ENCODE measurements around the gene PPP1R9A. TPM values are rescaled to one million over a fixed set of nuclear protein-coding genes. Genes with fewer than 3 reads are reported as not detected.

PPP1R9A gene
- total RNA-seq, 1 experiment from 2014 or later, result 15.6 TPM

- no peaks in the 10 kb centered on the region for H3K27me3 ChIP-seq (replicated peaks; ENCODE audit: insufficient read depth, low read depth, low read length, poor library complexity)
- H3K9me3 ChIP-seq (ENCODE audit: low read depth, low read length, poor library complexity, severe bottlenecking), result no peaks in the 10 kb centered on the region
- H3K4me3 ChIP-seq (ENCODE audit: low read depth, low read length, poor library complexity, severe bottlenecking), result no peak overlapping the region
- no peaks in the 10 kb centered on the region for H3K4me1 ChIP-seq (ENCODE audit: insufficient read depth, low read length, poor library complexity, severe bottlenecking)
- intact Hi-C loops (cut with micrococcal nuclease; ENCODE audit: unreplicated experiment), result no loop called here
- no TSS peak for BruUV-seq (replicated peaks)
- no peak for DNase-seq (ENCODE audit: low spot score)
- no peak for TF ChIP-seq EZH2 (IDR thresholded peaks at IDR 0.05; ENCODE audit: borderline replicate concordance, low read depth, low read length, poor library complexity, severe bottlenecking)
- TF ChIP-seq, protein P1, sequence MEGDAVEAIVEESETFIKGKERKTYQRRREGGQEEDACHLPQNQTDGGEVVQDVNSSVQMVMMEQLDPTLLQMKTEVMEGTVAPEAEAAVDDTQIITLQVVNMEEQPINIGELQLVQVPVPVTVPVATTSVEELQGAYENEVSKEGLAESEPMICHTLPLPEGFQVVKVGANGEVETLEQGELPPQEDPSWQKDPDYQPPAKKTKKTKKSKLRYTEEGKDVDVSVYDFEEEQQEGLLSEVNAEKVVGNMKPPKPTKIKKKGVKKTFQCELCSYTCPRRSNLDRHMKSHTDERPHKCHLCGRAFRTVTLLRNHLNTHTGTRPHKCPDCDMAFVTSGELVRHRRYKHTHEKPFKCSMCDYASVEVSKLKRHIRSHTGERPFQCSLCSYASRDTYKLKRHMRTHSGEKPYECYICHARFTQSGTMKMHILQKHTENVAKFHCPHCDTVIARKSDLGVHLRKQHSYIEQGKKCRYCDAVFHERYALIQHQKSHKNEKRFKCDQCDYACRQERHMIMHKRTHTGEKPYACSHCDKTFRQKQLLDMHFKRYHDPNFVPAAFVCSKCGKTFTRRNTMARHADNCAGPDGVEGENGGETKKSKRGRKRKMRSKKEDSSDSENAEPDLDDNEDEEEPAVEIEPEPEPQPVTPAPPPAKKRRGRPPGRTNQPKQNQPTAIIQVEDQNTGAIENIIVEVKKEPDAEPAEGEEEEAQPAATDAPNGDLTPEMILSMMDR (conservative IDR thresholded peaks at IDR 0.05; ENCODE audit: low read depth, low read length), result no peak
- no peaks in the 10 kb centered on the region for H3K36me3 ChIP-seq (ENCODE audit: insufficient read depth, low read length, poor library complexity, severe bottlenecking)
- ChIA-PET POLR2A (ENCODE audit: low non-redundant PET) (no interaction called here), CTCF (no interaction called here)
- H3K27ac ChIP-seq (ENCODE audit: low read depth, low read length, poor library complexity, severe bottlenecking), result no peak overlapping the region
These were observed 26.0 kb downstream of the PPP1R9A start for GRCh38 chr7:94933256-94933990.

GRCh38 chr7:94939395-94939794, 32.0 kb downstream of the PPP1R9A start:
- no peak overlapping the region for H3K4me3 ChIP-seq (ENCODE audit: low read depth, low read length, poor library complexity, severe bottlenecking)
- no peaks in the 10 kb centered on the region for H3K9me3 ChIP-seq (ENCODE audit: low read depth, low read length, poor library complexity, severe bottlenecking)
- DNase-seq (ENCODE audit: low spot score), result no peak
- H3K27me3 ChIP-seq (replicated peaks; ENCODE audit: insufficient read depth, low read depth, low read length, poor library complexity), result no peaks in the 10 kb centered on the region
- CTCF ChIA-PET, result no interaction called here
- TF ChIP-seq EZH2 (IDR thresholded peaks at IDR 0.05; ENCODE audit: borderline replicate concordance, low read depth, low read length, poor library complexity, severe bottlenecking), result no peak
- TF ChIP-seq, protein P1 (conservative IDR thresholded peaks at IDR 0.05; ENCODE audit: low read depth, low read length), result no peak
- POLR2A ChIA-PET (ENCODE audit: low non-redundant PET), result no interaction called here
- no peak overlapping the region for H3K27ac ChIP-seq (ENCODE audit: low read depth, low read length, poor library complexity, severe bottlenecking)
- BruUV-seq (replicated peaks), result no TSS peak
- no peaks in the 10 kb centered on the region for H3K36me3 ChIP-seq (ENCODE audit: insufficient read depth, low read length, poor library complexity, severe bottlenecking)
- intact Hi-C loops (cut with micrococcal nuclease; ENCODE audit: unreplicated experiment), result no loop called here
- H3K4me1 ChIP-seq (ENCODE audit: insufficient read depth, low read length, poor library complexity, severe bottlenecking), result peaks cover 11% of the 10 kb centered on the region

DNA sequence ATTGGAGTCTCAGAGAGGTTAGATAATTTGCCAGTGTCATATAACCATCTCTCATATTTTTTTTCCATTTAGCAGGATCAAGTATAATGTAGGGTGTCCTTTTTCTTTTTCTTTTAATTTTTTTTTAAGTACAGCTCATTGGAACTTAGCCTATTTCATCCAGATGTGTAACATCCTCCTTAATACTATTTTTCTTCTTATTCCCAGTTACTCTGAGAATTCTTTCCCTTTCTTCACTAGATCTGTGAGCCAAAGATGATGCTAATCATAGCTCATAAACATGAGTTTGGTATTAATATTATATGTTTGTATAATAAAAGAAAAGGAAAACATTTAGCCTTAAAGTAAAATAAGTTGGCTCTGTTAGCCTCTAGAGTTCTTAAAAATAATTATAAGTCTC, 32.8 kb downstream of the PPP1R9A start:
- CTCF ChIA-PET, result no interaction called here
- Histone ChIP-seq H3K27me3 (replicated peaks; ENCODE audit: insufficient read depth, low read depth, low read length, poor library complexity) (no peaks in the 10 kb centered on the region), H3K4me1 (ENCODE audit: insufficient read depth, low read length, poor library complexity, severe bottlenecking) (peaks cover 11% of the 10 kb centered on the region), H3K36me3 (ENCODE audit: insufficient read depth, low read length, poor library complexity, severe bottlenecking) (no peaks in the 10 kb centered on the region), H3K27ac (ENCODE audit: low read depth, low read length, poor library complexity, severe bottlenecking) (no peak overlapping the region), H3K4me3 (ENCODE audit: low read depth, low read length, poor library complexity, severe bottlenecking) (no peak overlapping the region), H3K9me3 (ENCODE audit: low read depth, low read length, poor library complexity, severe bottlenecking) (no peaks in the 10 kb centered on the region)
- intact Hi-C loops (cut with micrococcal nuclease; ENCODE audit: unreplicated experiment), result no loop called here
- no peak for DNase-seq (ENCODE audit: low spot score)
- no TSS peak for BruUV-seq (replicated peaks)
- POLR2A ChIA-PET (ENCODE audit: low non-redundant PET), result no interaction called here
- TF ChIP-seq, protein P1 (conservative IDR thresholded peaks at IDR 0.05; ENCODE audit: low read depth, low read length), result no peak
- no peak for TF ChIP-seq EZH2 (IDR thresholded peaks at IDR 0.05; ENCODE audit: borderline replicate concordance, low read depth, low read length, poor library complexity, severe bottlenecking)
